Adipocyte (in vitro differentiated cells): Measurements from ENCODE around the gene MAPK1.
"Not testable (repeated sequence)": the region's sequence is repeated elsewhere in the genome, so short reads cannot be mapped to it uniquely, and the experiment has no call there.

Source experiments
- DNase-seq: peaks from one replicate; pipeline ENCODE4 v3.0.0-alpha.2; 2015; ENCODE audit warnings: low read depth
- H3K27me3 ChIP-seq: replicated peaks from 2 replicates; pipeline ENCODE4 v1.7.0; 2013; ENCODE audit warnings: mild to moderate bottlenecking, low read length, moderate library complexity; ENCODE audit not compliant: control insufficient read depth, insufficient read depth
- H3K36me3 ChIP-seq: 2 replicates; pipeline ENCODE4 v1.7.0; 2013; ENCODE audit warnings: low read length, mild to moderate bottlenecking, moderate library complexity; ENCODE audit not compliant: control insufficient read depth, insufficient read depth, severe bottlenecking
- H3K4me1 ChIP-seq: 2 replicates; pipeline ENCODE4 v1.7.0; 2013; ENCODE audit warnings: mild to moderate bottlenecking, low read length, moderate library complexity; ENCODE audit not compliant: control insufficient read depth, insufficient read depth
- H3K4me3 ChIP-seq: 2 replicates; pipeline ENCODE4 v1.7.0; 2013; ENCODE audit warnings: mild to moderate bottlenecking, low read length, moderate library complexity
- H3K9ac ChIP-seq: 2 replicates; pipeline ENCODE4 v1.7.0; 2013; ENCODE audit warnings: mild to moderate bottlenecking, low read length, moderate library complexity
- H3K9me3 ChIP-seq: 2 replicates; pipeline ENCODE4 v1.7.0; 2013; ENCODE audit warnings: mild to moderate bottlenecking, low read length, moderate library complexity; ENCODE audit not compliant: control insufficient read depth

MAPK1 gene

DNA sequence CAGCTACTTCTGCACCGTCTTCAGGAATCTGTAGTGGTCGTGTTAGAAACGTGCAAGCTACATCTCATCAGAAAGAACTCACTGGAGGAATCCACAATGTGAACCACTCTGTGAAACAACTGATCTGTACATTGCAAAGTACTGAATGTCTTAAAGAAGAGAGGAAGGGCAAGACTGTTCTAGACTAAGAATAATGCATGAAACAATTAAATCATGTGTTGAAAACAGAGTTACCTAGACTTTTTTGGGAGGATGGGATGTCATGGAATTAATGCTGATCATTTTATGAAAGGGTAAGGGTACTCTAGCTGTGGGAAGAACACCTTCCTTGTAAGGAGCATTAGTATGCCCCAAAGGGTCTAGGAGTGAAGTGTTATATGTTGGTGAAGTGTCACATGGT is 71.2 kb downstream of the MAPK1 start:
- H3K9me3 ChIP-seq, result no peaks in the 10 kb centered on the region
- no peak overlapping the region for H3K9ac ChIP-seq
- peaks cover 58% of the 10 kb centered on the region for H3K36me3 ChIP-seq
- H3K27me3 ChIP-seq, result no peaks in the 10 kb centered on the region
- DNase-seq, result no peak
- H3K4me3 ChIP-seq, result no peak overlapping the region
- H3K4me1 ChIP-seq, result peaks cover 5% of the 10 kb centered on the region

DNA sequence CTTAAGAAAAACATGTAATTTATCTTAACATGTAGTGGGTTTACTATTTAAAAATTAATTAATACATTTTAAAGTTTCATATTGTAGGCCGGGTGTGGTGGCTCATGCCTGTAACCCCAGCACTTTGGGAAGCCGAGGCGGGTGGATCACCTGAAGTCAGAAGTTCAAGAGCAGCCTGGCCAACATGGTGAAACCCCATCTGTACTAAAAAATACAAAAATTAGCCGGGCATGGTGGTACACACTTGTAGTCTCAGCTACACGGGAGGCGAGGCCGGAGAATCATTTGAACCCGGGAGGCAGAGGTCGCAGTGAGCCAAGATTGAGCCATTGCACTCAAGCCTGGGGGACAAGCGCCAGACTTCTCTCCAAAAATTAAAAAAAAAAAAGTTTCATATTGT is 73.7 kb downstream of the MAPK1 start:
- not testable (repeated sequence) for H3K9me3 ChIP-seq, H3K4me3 ChIP-seq, H3K27me3 ChIP-seq, DNase-seq, H3K4me1 ChIP-seq, H3K9ac ChIP-seq
- peaks cover 36% of the 10 kb centered on the region for H3K36me3 ChIP-seq

DNA sequence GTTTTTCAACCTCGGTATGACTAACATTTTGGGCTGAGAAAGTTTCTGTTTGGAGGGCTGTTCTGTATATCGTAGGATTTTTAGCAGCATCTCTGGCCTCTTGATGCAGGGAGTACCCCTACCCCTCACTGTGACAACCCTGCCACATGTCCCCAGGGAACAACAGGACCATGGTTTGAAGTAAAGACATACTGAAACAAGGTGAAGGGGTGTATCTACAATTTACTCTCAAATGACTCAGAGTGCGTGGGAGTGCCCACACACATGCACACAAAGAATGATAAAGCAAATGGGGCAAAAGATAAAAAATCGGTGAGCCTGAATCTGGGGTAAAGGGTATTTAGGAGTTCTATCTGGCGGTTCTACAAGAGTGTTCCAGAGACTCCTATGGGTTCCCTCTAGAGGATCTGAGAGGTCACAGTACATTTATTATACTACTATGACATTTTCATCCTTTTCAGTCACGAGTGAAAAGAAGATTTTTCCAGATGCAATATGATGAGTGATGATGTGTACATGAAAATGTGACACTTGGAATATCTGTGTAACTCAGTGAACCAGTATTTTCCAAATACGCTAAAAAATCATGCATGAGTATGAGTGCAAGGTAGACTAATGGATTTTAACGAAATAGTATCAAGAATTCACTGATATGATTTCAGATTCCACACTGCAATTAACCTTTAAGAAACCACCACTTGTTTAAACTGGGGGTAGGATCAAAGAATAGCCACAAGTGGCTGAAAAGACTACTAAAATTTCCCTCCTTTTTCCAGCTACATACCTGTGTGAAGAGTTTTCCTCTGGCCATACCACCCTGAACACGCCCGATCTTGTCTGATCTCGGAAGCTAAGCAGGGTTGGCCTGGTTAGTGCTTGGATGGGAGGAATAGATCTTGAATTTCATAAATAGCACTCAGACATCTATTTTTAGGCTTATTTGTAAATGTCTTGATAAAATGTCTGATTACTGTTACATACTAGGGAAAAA is 75.5 kb downstream of the MAPK1 start:
- no peaks in the 10 kb centered on the region for H3K9me3 ChIP-seq
- no peaks in the 10 kb centered on the region for H3K27me3 ChIP-seq
- DNase-seq, result no peak
- no peak overlapping the region for H3K9ac ChIP-seq
- H3K36me3 ChIP-seq, result peaks cover 37% of the 10 kb centered on the region
- H3K4me3 ChIP-seq, result no peak overlapping the region
- H3K4me1 ChIP-seq, result peaks cover 6% of the 10 kb centered on the region

DNA sequence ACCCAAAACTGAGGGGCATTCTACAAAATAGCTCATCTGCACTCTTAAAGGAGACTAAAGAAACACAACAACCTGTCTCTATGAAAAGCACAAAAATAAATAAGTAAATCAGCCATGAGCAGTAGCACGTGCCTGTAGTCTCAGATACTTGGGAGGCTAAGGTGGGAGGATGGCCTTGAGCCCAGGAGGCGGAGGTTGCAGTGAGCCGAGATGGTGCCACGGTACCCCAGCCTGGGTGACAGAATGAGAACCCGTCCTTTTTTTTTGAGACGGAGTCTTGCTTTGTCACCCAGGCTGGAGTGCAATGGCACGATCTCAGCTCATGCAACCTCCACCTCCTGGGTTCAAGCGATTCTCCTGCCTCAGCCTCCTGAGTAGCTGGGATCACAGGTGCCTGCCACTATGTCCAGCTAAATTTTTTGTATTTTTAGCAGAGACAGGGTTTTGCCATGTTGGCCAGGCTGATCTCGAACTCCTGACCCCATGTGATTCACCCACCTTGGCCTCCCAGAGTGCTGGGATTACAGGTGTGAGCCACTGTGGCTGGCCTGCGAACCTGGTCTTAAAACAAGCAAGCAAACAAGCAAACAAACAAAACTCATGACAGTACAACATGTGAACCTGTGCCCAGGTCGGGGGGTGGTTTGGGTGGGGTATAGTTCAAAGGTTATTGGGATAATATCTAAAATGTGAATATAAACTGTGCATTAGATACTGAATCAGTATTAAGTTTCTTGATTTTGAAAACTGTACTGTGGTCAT is 76.4 kb downstream of the MAPK1 start:
- not testable (repeated sequence) for DNase-seq, H3K9ac ChIP-seq, H3K4me1 ChIP-seq, H3K27me3 ChIP-seq, H3K9me3 ChIP-seq, H3K4me3 ChIP-seq
- peaks cover 29% of the 10 kb centered on the region for H3K36me3 ChIP-seq

DNA sequence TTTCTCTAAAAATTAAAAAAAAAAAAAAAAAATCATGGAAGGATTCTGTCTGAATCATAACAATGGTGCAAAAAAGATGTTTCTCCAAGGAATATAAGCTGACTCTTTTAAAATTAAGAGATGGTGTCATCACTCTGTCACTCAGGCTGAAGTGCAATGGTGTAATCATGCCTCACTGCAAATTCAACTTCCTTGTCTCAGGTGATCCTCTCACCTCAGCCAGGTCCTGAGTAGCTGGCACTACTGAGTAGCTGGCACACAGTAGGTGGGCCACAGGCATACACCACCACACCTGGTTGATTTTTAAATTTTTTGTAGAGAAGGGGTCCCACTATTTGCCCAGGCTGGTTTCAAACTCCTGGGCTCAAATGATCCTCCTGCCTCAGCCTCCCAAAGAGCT is 77.1 kb downstream of the MAPK1 start:
- Histone ChIP-seq H3K9me3 (no peaks in the 10 kb centered on the region), H3K36me3 (peaks cover 27% of the 10 kb centered on the region), H3K27me3 (no peaks in the 10 kb centered on the region), H3K9ac (no peak overlapping the region), H3K4me1 (peaks cover 6% of the 10 kb centered on the region), H3K4me3 (no peak overlapping the region)
- no peak for DNase-seq

DNA sequence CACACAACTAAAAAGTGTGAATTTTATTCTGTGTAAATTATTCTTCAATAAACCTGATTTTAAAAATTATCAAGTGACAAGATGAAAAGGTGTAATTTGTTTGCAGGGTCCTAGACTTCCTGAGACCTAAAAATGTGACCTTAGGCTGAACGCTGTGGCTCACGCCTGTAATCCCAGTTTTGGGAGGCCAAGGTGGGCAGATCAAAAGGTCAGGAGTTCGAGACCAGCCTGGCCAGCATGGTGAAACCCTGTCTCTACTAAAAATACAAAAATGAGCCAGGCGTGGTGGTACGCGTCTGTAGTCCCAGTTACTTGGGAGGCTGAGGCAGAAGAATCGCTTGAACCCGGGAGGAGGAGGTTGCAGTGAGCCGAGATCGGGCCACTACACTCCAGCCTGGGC is 79.9 kb downstream of the MAPK1 start:
- H3K36me3 ChIP-seq, result peaks cover 38% of the 10 kb centered on the region
- not testable (repeated sequence) for H3K9me3 ChIP-seq, H3K4me1 ChIP-seq, DNase-seq, H3K9ac ChIP-seq, H3K4me3 ChIP-seq, H3K27me3 ChIP-seq

DNA sequence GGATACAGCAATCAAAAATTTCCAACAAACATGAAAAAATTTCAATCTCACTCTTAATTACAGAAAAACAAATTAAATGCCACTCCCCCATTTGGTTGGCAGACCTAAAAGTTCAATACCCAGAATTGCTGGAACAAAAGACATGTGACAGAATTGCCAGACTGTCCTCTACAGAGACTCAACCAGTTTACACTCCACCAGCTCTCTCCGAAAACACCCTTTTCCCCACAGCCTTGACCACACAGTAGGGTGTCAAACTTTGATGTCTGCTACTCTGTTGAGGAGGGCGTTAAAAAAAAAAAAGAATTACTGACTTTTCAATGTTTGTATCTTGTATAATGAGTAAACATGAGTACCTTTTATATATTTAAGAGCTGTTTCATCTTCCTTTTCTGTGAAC is 87.2 kb downstream of the MAPK1 start:
- Histone ChIP-seq H3K9ac (no peak overlapping the region), H3K4me3 (no peak overlapping the region), H3K27me3 (no peaks in the 10 kb centered on the region), H3K9me3 (no peaks in the 10 kb centered on the region), H3K4me1 (peaks cover 6% of the 10 kb centered on the region), H3K36me3 (peaks cover 35% of the 10 kb centered on the region)
- DNase-seq, result no peak

DNA sequence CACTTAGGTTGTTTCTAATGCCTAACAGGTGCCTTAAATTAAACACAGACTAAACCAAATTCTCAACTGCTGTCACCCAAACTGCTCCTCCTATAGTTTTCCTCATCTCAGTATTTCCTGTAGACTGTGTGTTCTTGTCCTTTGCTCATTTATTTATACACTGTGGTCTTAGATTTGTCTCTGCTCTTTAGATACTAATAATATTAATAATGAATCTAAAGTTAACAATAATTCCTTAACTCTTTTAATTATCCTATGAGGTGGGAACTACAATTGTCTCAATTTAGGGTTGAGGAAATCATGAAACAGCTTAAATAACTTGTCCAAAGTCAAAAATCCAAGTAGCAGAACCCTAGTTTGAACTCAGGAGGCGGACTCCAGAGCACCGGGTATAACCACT is 88.0 kb downstream of the MAPK1 start:
- H3K27me3 ChIP-seq, result no peaks in the 10 kb centered on the region
- DNase-seq, result no peak
- peaks cover 27% of the 10 kb centered on the region for H3K36me3 ChIP-seq
- no peaks in the 10 kb centered on the region for H3K9me3 ChIP-seq
- no peak overlapping the region for H3K4me3 ChIP-seq
- H3K4me1 ChIP-seq, result peaks cover 6% of the 10 kb centered on the region
- H3K9ac ChIP-seq, result no peak overlapping the region

DNA sequence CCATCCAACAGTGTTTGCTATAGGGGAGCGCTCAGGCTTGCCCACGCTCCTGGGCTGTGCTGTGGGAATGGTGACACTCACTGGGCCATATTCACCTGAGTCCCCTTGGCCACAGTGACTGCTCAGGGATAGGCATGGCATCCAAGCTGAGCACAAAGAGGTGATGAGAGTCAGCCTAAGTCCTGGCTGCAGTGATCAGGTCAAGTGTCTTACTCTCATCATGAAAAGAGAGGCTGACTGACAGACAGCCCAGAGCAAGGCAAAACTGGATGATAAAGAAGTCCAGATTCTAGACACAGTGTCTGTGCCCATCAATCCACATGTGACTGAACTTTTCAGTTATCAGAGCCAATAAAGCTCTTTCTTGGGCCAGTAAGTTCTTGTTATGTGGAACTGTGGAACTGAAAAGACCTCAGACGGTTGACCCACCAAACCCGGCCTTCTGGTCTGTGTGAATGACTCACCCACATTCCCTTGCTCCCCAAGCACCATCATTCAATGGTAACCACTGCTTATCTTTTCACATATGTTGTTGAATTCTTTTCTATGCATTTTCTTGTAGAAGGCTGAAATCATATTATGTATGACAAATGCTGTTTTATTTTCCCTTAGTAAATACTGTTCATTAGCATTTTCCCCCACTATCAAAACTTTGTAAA is 88.6 kb downstream of the MAPK1 start:
- Histone ChIP-seq H3K27me3 (no peaks in the 10 kb centered on the region), H3K36me3 (peaks cover 27% of the 10 kb centered on the region), H3K9me3 (no peaks in the 10 kb centered on the region), H3K9ac (no peak overlapping the region), H3K4me1 (peaks cover 6% of the 10 kb centered on the region), H3K4me3 (no peak overlapping the region)
- DNase-seq, result peak; percentile 64

DNA sequence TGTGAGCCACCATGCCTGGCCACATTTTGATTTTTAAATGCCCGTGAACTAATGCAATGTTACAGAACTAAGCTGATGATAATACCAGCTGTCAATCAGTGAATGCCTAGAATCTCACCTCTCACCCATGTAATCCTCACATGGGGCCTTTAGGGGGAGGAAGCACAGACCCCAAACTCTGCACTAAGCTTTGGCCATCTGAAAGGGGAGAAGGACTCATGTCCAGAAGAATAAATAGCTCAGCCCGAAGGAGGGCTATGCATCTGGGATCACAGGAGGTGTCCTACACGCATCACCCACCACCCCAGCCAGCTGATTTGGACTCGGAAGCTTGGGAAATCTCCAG is 95.8 kb downstream of the MAPK1 start:
- no peak for DNase-seq
- Histone ChIP-seq H3K9me3 (no peaks in the 10 kb centered on the region), H3K4me1 (no peaks in the 10 kb centered on the region), H3K36me3 (peaks cover 59% of the 10 kb centered on the region), H3K4me3 (no peak overlapping the region), H3K27me3 (no peaks in the 10 kb centered on the region), H3K9ac (no peak overlapping the region)

DNA sequence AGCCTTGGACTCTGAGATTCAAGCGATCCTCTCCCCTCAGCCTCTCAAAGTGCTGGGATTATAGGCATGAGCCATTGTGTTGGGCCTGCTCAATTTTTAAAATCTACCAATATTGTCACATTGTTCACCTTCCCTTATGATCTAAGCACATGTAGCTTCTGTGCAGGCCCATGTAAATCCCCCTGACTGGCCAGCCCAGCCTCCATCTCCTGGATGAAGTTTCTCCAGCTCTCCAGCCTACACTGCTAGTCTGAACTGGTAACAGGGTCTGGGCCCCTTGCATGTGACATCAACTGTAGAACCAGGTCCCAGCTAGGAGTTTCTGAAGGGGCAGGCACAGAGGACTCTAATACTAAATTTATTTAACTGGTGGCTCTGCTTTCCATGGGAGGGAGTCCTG is 99.0 kb downstream of the MAPK1 start:
- no peak for DNase-seq
- no peaks in the 10 kb centered on the region for H3K9me3 ChIP-seq
- H3K4me3 ChIP-seq, result no peak overlapping the region
- peaks cover 89% of the 10 kb centered on the region for H3K36me3 ChIP-seq
- H3K27me3 ChIP-seq, result no peaks in the 10 kb centered on the region
- no peaks in the 10 kb centered on the region for H3K4me1 ChIP-seq
- H3K9ac ChIP-seq, result no peak overlapping the region
